RWPE2 (cell line): Measurements from ENCODE around the gene CHGA.

Source experiments
- ATAC-seq: fragments of 200-7000 bp; cut with Tn5 transposase; 3 replicates; pipeline ENCODE4 v1.9.1; 2021; ENCODE audit warnings: low read depth
- DNase-seq: peaks from one replicate; pipeline ENCODE4 v3.0.0-alpha.2; 2020; ENCODE audit warnings: low spot score
- H3K27ac ChIP-seq: fragments of 450-650 bp; 2 replicates; pipeline ENCODE4 v1.5.1; 2017; ENCODE audit warnings: mild to moderate bottlenecking; ENCODE audit not compliant: poor library complexity, severe bottlenecking
- H3K27me3 ChIP-seq: fragments of 250-450 bp; sonication (Bioruptor Pico); 2 replicates; pipeline ENCODE4 v1.5.1; 2021; ENCODE audit warnings: mild to moderate bottlenecking, moderate library complexity; ENCODE audit not compliant: insufficient read depth, poor library complexity, severe bottlenecking
- H3K36me3 ChIP-seq: fragments of 250-450 bp; sonication (Bioruptor Pico); 2 replicates; pipeline ENCODE4 v1.5.1; 2020; ENCODE audit warnings: low read depth, mild to moderate bottlenecking, moderate library complexity
- H3K4me1 ChIP-seq: fragments of 250-450 bp; sonication (Bioruptor Pico); 2 replicates; pipeline ENCODE4 v1.5.1; 2021; ENCODE audit warnings: mild to moderate bottlenecking, moderate library complexity; ENCODE audit not compliant: insufficient read depth, poor library complexity, severe bottlenecking
- H3K4me3 ChIP-seq: fragments of 250-450 bp; sonication (Bioruptor Pico); 2 replicates; pipeline ENCODE4 v1.5.1; 2021; ENCODE audit warnings: mild to moderate bottlenecking, moderate library complexity; ENCODE audit not compliant: severe bottlenecking
- H3K9me3 ChIP-seq: fragments of 250-450 bp; sonication (Bioruptor Pico); 2 replicates; pipeline ENCODE4 v1.5.1; 2021; ENCODE audit warnings: mild to moderate bottlenecking, moderate library complexity; ENCODE audit not compliant: severe bottlenecking
- CTCF ChIP-seq: fragments of 450-650 bp; IDR thresholded peaks from one replicate; pipeline ENCODE4 v1.5.1; 2017; ENCODE audit warnings: mild to moderate bottlenecking, moderate library complexity; ENCODE audit not compliant: poor library complexity, severe bottlenecking

CHGA gene

GRCh38 chr14:92929689-92930608 is 7.0 kb downstream of the CHGA start:
- DNase-seq (peak; percentile 60), ATAC-seq (no peak)
- Histone ChIP-seq H3K4me1 (peaks cover 27% of the 10 kb centered on the region), H3K9me3 (no peaks in the 10 kb centered on the region), H3K27me3 (no peaks in the 10 kb centered on the region), H3K27ac (no peak overlapping the region), H3K36me3 (no peaks in the 10 kb centered on the region), H3K4me3 (no peak overlapping the region)
- TF ChIP-seq CTCF: no peak

DNA sequence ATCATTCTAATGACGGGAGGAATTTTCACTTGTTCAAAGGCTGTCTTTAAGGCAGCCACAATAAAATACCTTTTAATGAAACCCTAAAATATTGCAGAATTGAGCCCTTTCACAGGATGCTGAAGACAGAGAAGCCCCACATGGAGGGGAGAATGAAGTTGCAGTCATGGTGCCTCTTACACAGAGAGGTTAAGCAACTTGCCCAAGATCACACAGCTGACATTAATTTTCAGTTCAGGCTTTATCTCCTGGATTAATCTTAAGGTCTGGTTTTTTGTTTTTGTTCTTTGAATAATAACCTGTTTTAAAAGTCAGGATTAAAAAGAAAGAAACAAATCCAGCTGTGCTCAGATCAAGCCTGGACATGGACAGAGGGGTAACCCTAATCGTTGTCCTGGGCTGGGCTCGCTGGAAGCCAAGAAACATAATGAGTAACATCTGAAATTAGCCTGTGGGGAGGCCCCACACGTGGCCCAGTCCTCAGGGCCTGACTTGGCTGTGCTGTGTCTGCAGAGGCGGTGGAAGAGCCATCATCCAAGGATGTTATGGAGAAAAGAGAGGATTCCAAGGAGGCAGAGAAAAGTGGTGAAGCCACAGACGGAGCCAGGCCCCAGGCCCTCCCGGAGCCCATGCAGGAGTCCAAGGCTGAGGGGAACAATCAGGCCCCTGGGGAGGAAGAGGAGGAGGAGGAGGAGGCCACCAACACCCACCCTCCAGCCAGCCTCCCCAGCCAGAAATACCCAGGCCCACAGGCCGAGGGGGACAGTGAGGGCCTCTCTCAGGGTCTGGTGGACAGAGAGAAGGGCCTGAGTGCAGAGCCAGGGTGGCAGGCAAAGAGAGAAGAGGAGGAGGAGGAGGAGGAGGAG is 8.0 kb downstream of the CHGA start:
- H3K4me1 ChIP-seq: peaks cover 24% of the 10 kb centered on the region
- no peak overlapping the region for H3K4me3 ChIP-seq
- H3K27me3 ChIP-seq: no peaks in the 10 kb centered on the region
- no peaks in the 10 kb centered on the region for H3K9me3 ChIP-seq
- no peak for TF ChIP-seq CTCF
- H3K36me3 ChIP-seq: no peaks in the 10 kb centered on the region; the same call in 1 of the 2 replicates
- no peak overlapping the region for H3K27ac ChIP-seq
- DNase-seq: no peak
- ATAC-seq: peak; percentile 12

DNA sequence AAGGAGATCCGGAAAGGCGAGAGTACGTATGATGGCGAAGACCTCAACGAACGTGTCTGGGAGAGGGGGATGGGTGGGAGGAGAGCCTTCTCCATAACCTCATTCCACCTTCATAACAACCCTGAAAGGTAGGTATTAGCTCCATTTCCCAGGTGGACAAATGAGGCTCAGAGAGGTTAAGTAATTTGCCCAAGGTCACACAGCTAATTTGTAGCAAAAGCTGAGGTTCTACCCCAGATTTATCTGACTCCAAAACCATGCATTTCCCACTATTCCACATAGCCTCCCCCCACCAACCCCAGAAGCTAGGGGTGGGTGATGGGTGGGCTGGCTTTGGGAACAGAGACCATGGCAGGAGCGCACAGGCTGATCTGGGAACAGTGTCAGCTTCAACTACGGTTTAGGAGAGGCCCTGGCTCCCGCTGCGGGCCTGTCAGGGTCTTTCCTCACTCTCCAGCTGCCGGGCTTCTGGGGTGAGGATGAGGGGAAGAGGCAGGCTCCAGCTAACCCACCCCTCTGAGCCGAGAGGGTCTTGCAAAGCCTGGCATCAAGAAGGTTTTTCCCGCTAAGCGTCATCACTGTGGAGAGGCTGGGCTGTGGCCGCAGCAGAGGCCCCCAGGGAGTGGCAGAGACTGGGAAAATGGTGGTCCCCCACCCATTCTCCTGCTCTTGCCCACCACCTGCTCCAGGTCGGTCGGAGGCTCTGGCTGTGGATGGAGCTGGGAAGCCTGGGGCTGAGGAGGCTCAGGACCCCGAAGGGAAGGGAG is 8.9 kb downstream of the CHGA start:
- Histone ChIP-seq H3K4me3 (no peak overlapping the region), H3K4me1 (peaks cover 15% of the 10 kb centered on the region), H3K36me3 (peaks cover 6% of the 10 kb centered on the region), H3K9me3 (no peaks in the 10 kb centered on the region), H3K27ac (no peak overlapping the region), H3K27me3 (no peaks in the 10 kb centered on the region)
- DNase-seq: no peak
- ATAC-seq: no peak
- no peak for TF ChIP-seq CTCF

DNA sequence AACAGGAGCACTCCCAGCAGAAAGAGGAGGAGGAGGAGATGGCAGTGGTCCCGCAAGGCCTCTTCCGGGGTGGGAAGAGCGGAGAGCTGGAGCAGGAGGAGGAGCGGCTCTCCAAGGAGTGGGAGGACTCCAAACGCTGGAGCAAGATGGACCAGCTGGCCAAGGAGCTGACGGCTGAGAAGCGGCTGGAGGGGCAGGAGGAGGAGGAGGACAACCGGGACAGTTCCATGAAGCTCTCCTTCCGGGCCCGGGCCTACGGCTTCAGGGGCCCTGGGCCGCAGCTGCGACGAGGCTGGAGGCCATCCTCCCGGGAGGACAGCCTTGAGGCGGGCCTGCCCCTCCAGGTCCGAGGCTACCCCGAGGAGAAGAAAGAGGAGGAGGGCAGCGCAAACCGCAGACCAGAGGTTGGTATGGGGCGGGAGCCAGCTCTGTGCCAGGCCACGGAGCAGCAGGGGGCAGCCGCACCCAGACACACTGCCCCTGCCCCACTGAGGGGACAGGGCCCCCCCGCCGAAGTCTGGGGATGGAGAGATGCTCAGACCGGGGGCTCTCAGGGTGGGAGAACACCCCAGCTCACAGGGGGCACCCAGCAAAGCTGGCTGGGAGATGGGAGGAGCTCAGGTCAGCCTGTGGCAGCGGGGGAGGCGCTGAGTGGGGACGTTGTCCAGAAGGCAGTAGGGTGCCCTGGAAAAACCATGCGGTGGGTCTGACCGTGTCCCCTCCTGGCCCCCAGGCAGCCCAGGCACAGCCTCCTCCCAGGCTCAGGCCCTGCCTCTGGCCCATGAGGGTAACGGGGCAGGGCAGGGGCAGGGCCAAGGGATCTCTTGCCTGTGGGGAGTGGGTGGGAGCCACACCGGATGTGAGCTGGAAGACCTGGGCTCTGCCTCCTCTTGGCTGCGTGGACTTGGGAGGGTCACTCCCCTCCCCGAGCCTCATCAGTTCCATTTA is 9.8 kb downstream of the CHGA start:
- no peak overlapping the region for H3K27ac ChIP-seq
- H3K27me3 ChIP-seq: no peaks in the 10 kb centered on the region
- peaks cover 12% of the 10 kb centered on the region for H3K4me1 ChIP-seq
- no peaks in the 10 kb centered on the region for H3K9me3 ChIP-seq
- peaks cover 10% of the 10 kb centered on the region for H3K36me3 ChIP-seq
- no peak overlapping the region for H3K4me3 ChIP-seq
- no peak for TF ChIP-seq CTCF
- ATAC-seq: no peak
- no peak for DNase-seq
